AG04450 (cell line): ENCODE data around the gene ENKUR. TPM values are rescaled to one million over a fixed set of nuclear protein-coding genes. Genes with fewer than 3 reads are reported as not detected.

ENCODE experiments used
- CTCF ChIA-PET: fragments of 300-600, 350-600 bp; formaldehyde crosslinking; extraction: SDS; loops from one replicate; lab custom pipeline; 2022; ENCODE audit warnings: antibody characterized with exemption, inconsistent platforms; lab: Charles Lee
- POLR2A ChIA-PET: fragments of 350-600 bp; formaldehyde crosslinking; extraction: SDS; loops from one replicate; lab custom pipeline; 2021; ENCODE audit warnings: antibody characterized with exemption, inconsistent platforms; lab: Yijun Ruan, JAX
- DNase-seq: peaks from one replicate; pipeline ENCODE4 v3.0.0-alpha.2; 2011; ENCODE audit warnings: low read depth, low spot score
- H3K27ac ChIP-seq: one replicate; pipeline ENCODE4 v1.5.1; 2012; ENCODE audit warnings: low read depth, low read length, control low read depth
- H3K27me3 ChIP-seq: one replicate; pipeline ENCODE4 v1.6.0; 2012; ENCODE audit warnings: low read length; ENCODE audit not compliant: control insufficient read depth, insufficient read depth
- H3K4me3 ChIP-seq: 2 replicates; pipeline ENCODE4 v1.5.1; 2011; ENCODE audit warnings: mild to moderate bottlenecking, low read depth, low read length, control low read depth
- H3K9me3 ChIP-seq: 2 replicates; pipeline ENCODE4 v1.5.1; 2012; ENCODE audit warnings: low read length; ENCODE audit not compliant: control insufficient read depth, insufficient read depth
- CTCF ChIP-seq: IDR thresholded peaks from 2 replicates; pipeline ENCODE4 v1.5.1; 2011; ENCODE audit warnings: low read depth, low read length, control low read depth, inconsistent platforms
- polyA plus RNA-seq: library from polyadenylated mRNA; depleted of rRNA; stranded (reverse); fragments of >200 nt; gene quantifications from 2 replicates; pipeline ENCODE4 v1.2.3, GENCODE V29; 2011

The ENKUR gene
- polyA plus RNA-seq, 1 experiment, result 0.11 TPM

- no peak overlapping the region for H3K27ac ChIP-seq
- CTCF ChIA-PET, result no interaction called here
- POLR2A ChIA-PET, result no interaction called here
These were observed 13.6 kb upstream of the ENKUR start for GRCh38 chr10:25029519-25029918.

DNA sequence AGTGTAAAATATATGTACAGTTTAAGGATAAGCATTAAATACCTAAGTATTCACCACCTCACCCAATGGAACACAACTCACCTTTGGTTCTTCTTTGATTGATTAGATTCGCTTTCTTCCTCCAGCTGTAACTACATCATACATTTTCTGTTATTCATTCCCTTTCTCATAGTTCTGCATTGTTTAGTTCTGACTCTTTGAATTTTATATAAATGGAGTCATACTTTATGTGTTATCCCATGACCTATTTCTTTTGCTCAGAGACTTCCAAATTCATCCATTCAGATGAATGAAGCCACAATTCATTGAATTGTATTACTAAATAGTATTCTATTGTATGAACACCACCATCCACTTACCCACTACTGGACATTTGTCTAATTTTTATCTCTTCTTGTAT, 12.8 kb upstream of the ENKUR start:
- H3K9me3 ChIP-seq, result no peaks in the 10 kb centered on the region
- no peak for DNase-seq
- H3K27ac ChIP-seq, result no peak overlapping the region
- no peak overlapping the region for H3K4me3 ChIP-seq
- CTCF ChIA-PET, result interaction anchor here (1.1 to 1.7 kb wide), 2 partner anchors 9 to 53 kb away, joined by 3 to 6 read pairs; no protein-coding TSS in a partner anchor
- TF ChIP-seq CTCF, result no peak
- POLR2A ChIA-PET, result no interaction called here
- H3K27me3 ChIP-seq, result no peaks in the 10 kb centered on the region

More at GRCh38 chr10:25029519-25029918, 13.6 kb upstream of the ENKUR start:
- TF ChIP-seq CTCF, result no peak
- Histone ChIP-seq H3K4me3 (no peak overlapping the region), H3K9me3 (no peaks in the 10 kb centered on the region), H3K27me3 (no peaks in the 10 kb centered on the region)
- DNase-seq, result no peak

GRCh38 chr10:25026463-25026862, 10.5 kb upstream of the ENKUR start:
- TF ChIP-seq CTCF, result no peak
- Histone ChIP-seq H3K4me3 (no peak overlapping the region), H3K27me3 (no peaks in the 10 kb centered on the region), H3K9me3 (no peaks in the 10 kb centered on the region), H3K27ac (no peak overlapping the region)
- DNase-seq, result no peak
- POLR2A ChIA-PET, result no interaction called here
- CTCF ChIA-PET, result interaction anchor here (1.0 kb wide), 1 partner anchor 55 kb away, joined by 9 read pairs; no protein-coding TSS in a partner anchor

GRCh38 chr10:25024528-25024927, 8.6 kb upstream of the ENKUR start:
- H3K4me3 ChIP-seq, result no peak overlapping the region
- ChIA-PET CTCF (interaction anchor here (0.7 to 1.8 kb wide), 5 partner anchors 17 to 407 kb away, joined by 3 to 12 read pairs (median 3); no protein-coding TSS in a partner anchor), POLR2A (no interaction called here)
- DNase-seq, result no peak
- TF ChIP-seq CTCF, result no peak
- H3K27ac ChIP-seq, result no peak overlapping the region
- H3K9me3 ChIP-seq, result no peaks in the 10 kb centered on the region
- H3K27me3 ChIP-seq, result no peaks in the 10 kb centered on the region

GRCh38 chr10:25023278-25023677, 7.3 kb upstream of the ENKUR start:
- TF ChIP-seq CTCF, result no peak
- DNase-seq, result no peak
- Histone ChIP-seq H3K9me3 (no peaks in the 10 kb centered on the region), H3K27me3 (no peaks in the 10 kb centered on the region), H3K27ac (no peak overlapping the region), H3K4me3 (no peak overlapping the region)
- ChIA-PET POLR2A (no interaction called here), CTCF (no interaction called here)
